Measurements from ENCODE around the gene SLAMF9.

- TF ChIP-seq CTCF (IDR thresholded peaks at IDR 0.05; ENCODE audit: control extremely low read depth in 1 of 3, insufficient read depth in 1 of 3, low read depth in 1 of 3, low read length in 3 of 3) (no peak), CBX8 (IDR thresholded peaks at IDR 0.05; ENCODE audit: borderline replicate concordance, low read depth, low read length) (no peak), CHD2 (IDR thresholded peaks at IDR 0.05; ENCODE audit: low read length) (no peak), YY1 (IDR thresholded peaks at IDR 0.05; ENCODE audit: low read depth, low read length) (no peak), GABPA (IDR thresholded peaks at IDR 0.05; ENCODE audit: borderline replicate concordance, insufficient read depth, low read length) (no peak), CEBPB (IDR thresholded peaks at IDR 0.05; ENCODE audit: low read depth, low read length) (no peak), ATF3 (IDR thresholded peaks at IDR 0.05; ENCODE audit: insufficient read depth, low read depth, low read length) (no peak), KDM5A (IDR thresholded peaks at IDR 0.05; ENCODE audit: low read length) (no peak), HDAC2 (IDR thresholded peaks at IDR 0.05; ENCODE audit: borderline replicate concordance in 1 of 2, low read depth in 2 of 2, low read length in 2 of 2) (no peak), MAX (IDR thresholded peaks at IDR 0.05) (no peak), EZH2 (IDR thresholded peaks at IDR 0.05; ENCODE audit: low read depth, low read length, severe bottlenecking) (no peak), POLR2AphosphoS5 (IDR thresholded peaks at IDR 0.05; ENCODE audit: low read depth, low read length) (no peak), NANOG (IDR thresholded peaks at IDR 0.05; ENCODE audit: insufficient read depth, low read depth, low read length, poor library complexity, severe bottlenecking) (no peak), POLR2A (IDR thresholded peaks at IDR 0.05; ENCODE audit: control extremely low read depth in 1 of 2, low read depth in 2 of 2, low read length in 2 of 2) (no peak)
Measured at GRCh38 chr1:159911326-159912070, 42.5 kb downstream of the SLAMF9 start.

Measured in H1 (cell line).